T follicular helper cell (primary cell): ENCODE results near the gene TBC1D9.

Experiments used
- DNase-seq: peaks from one replicate; pipeline ENCODE4 v3.0.0-alpha.2; 2020; ENCODE audit warnings: low read depth

The TBC1D9 gene

GRCh38 chr4:140648716-140649308 is 107.4 kb downstream of the TBC1D9 start:
- DNase-seq, result no peak

- no peak for DNase-seq
Measured at GRCh38 chr4:140645614-140646412, 110.4 kb downstream of the TBC1D9 start.

GRCh38 chr4:140645196-140645595 is 111.0 kb downstream of the TBC1D9 start:
- DNase-seq, result no peak

GRCh38 chr4:140644470-140645185 is 111.6 kb downstream of the TBC1D9 start:
- no peak for DNase-seq

GRCh38 chr4:140643571-140644055 is 112.6 kb downstream of the TBC1D9 start:
- no peak for DNase-seq

- no peak for DNase-seq
Measured at GRCh38 chr4:140642674-140643437, 113.3 kb downstream of the TBC1D9 start.

- no peak for DNase-seq
Measured at GRCh38 chr4:140641789-140642439, 114.3 kb downstream of the TBC1D9 start.

- DNase-seq, result no peak
Measured at GRCh38 chr4:140641105-140641555, 115.1 kb downstream of the TBC1D9 start.

- no peak for DNase-seq
Measured at GRCh38 chr4:140640150-140640748, 115.9 kb downstream of the TBC1D9 start.

GRCh38 chr4:140639066-140639465 is 117.1 kb downstream of the TBC1D9 start:
- no peak for DNase-seq

GRCh38 chr4:140637836-140638235 is 118.3 kb downstream of the TBC1D9 start:
- no peak for DNase-seq

- DNase-seq, result no peak
Measured at GRCh38 chr4:140635606-140636005, 120.6 kb downstream of the TBC1D9 start.

GRCh38 chr4:140633951-140634350 is 122.2 kb downstream of the TBC1D9 start:
- no peak for DNase-seq

GRCh38 chr4:140633124-140633523 is 123.1 kb downstream of the TBC1D9 start:
- no peak for DNase-seq

GRCh38 chr4:140630246-140630645 is 125.9 kb downstream of the TBC1D9 start:
- no peak for DNase-seq

GRCh38 chr4:140628016-140628415 is 128.2 kb downstream of the TBC1D9 start:
- DNase-seq, result no peak

- DNase-seq, result no peak
Measured at GRCh38 chr4:140626661-140627376, 129.4 kb downstream of the TBC1D9 start.

GRCh38 chr4:140622333-140622958 is 133.7 kb downstream of the TBC1D9 start:
- no peak for DNase-seq

GRCh38 chr4:140621161-140621560 is 135.0 kb downstream of the TBC1D9 start:
- DNase-seq, result no peak
